ENCODE results near the gene CPNE4.

GRCh38 chr3:131503320-131503635 is 531.5 kb downstream of the CPNE4 start:
- TF ChIP-seq CTCF (IDR thresholded peaks at IDR 0.05) = no peak
- TF ChIP-seq POLR2A (IDR thresholded peaks at IDR 0.05; ENCODE audit: low read depth) = no peak
- no peak for TF ChIP-seq EP300 (IDR thresholded peaks at IDR 0.05)
- TF ChIP-seq POLR2AphosphoS5 (IDR thresholded peaks at IDR 0.05) = no peak
